ENCODE measurements around the gene KAZN.
"Not testable (repeated sequence)": the region's sequence is repeated elsewhere in the genome, so short reads cannot be mapped to it uniquely, and the experiment has no call there.

The KAZN gene

GRCh38 chr1:14961661-14962267 lies 363.3 kb downstream of the KAZN start (continued):
- TF ChIP-seq, protein P1, sequence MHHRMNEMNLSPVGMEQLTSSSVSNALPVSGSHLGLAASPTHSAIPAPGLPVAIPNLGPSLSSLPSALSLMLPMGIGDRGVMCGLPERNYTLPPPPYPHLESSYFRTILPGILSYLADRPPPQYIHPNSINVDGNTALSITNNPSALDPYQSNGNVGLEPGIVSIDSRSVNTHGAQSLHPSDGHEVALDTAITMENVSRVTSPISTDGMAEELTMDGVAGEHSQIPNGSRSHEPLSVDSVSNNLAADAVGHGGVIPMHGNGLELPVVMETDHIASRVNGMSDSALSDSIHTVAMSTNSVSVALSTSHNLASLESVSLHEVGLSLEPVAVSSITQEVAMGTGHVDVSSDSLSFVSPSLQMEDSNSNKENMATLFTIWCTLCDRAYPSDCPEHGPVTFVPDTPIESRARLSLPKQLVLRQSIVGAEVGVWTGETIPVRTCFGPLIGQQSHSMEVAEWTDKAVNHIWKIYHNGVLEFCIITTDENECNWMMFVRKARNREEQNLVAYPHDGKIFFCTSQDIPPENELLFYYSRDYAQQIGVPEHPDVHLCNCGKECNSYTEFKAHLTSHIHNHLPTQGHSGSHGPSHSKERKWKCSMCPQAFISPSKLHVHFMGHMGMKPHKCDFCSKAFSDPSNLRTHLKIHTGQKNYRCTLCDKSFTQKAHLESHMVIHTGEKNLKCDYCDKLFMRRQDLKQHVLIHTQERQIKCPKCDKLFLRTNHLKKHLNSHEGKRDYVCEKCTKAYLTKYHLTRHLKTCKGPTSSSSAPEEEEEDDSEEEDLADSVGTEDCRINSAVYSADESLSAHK (tag by site-specific recombination; IDR thresholded peaks at IDR 0.05) = no peak
- TF ChIP-seq ZFP3 (tag by site-specific recombination; IDR thresholded peaks at IDR 0.05; ENCODE audit: low read depth) = no peak

GRCh38 chr1:14962407-14962806 lies 363.9 kb downstream of the KAZN start:
- ChIA-PET CTCF (no interaction called here), POLR2A (no interaction called here)
- Histone ChIP-seq H3K36me3 (ENCODE audit: control insufficient read depth in 2 of 2, insufficient read depth in 1 of 2, low read length in 2 of 2) (peaks cover 0 to 62% of the 10 kb centered on the region in 2 experiments; a peak in 1 of 3 replicates), H3K9me3 (ENCODE audit: control insufficient read depth, insufficient read depth, low read depth, low read length) (no peaks in the 10 kb centered on the region), H3K27ac (ENCODE audit: extremely low read depth, low read depth, low read length) (no peak overlapping the region), H3K4me3 (ENCODE audit: low read depth, low read length) (no peak overlapping the region), H3K4me1 (ENCODE audit: control insufficient read depth, insufficient read depth, low read length) (no peaks in the 10 kb centered on the region)
- TF ChIP-seq ZNF24 (tag by site-specific recombination; IDR thresholded peaks at IDR 0.05) = no peak
- TF ChIP-seq ZNF658 (tag by site-specific recombination; IDR thresholded peaks at IDR 0.05) = no peak

GRCh38 chr1:14963791-14964710 lies 365.6 kb downstream of the KAZN start:
- peak; percentile 96 for TF ChIP-seq ZNF146 (tag by site-specific recombination; IDR thresholded peaks at IDR 0.05)
- not testable (repeated sequence) for H3K4me1 ChIP-seq (ENCODE audit: control insufficient read depth, insufficient read depth, low read length); H3K27ac ChIP-seq (ENCODE audit: extremely low read depth, low read depth, low read length); H3K4me3 ChIP-seq (ENCODE audit: low read depth, low read length); H3K9me3 ChIP-seq (ENCODE audit: control insufficient read depth, insufficient read depth, low read depth, low read length)
- H3K36me3 ChIP-seq (ENCODE audit: control insufficient read depth in 2 of 2, insufficient read depth in 1 of 2, low read length in 2 of 2) = peaks cover 0 to 64% of the 10 kb centered on the region in 2 experiments; a peak in 1 of 3 replicates
- ChIA-PET POLR2A (interaction anchor here (0.6 kb wide), 1 partner anchor 385 kb away, joined by 3 read pairs; no protein-coding TSS in a partner anchor), CTCF (interaction anchor here (0.7 to 1.6 kb wide), 3 partner anchors 59 to 263 kb away, joined by 3 to 7 read pairs (median 3); no protein-coding TSS in a partner anchor)

DNA sequence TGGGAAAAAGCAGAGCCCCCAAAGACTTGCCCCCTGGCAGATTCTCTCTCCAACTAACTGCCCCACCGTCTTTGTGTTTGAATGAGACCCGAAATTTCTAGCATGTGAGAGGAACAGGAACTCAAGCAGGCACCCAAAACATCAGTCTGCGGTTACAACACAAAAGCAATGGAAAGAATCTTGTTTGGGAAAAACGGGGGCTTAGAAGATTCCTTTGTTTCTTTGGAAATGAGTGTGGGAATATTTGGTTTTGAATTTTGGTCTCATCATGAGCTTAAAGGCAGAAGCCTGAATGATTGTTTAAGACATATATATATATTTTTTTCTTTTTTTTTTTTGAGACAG lies 366.2 kb downstream of the KAZN start:
- no peaks in the 10 kb centered on the region for H3K4me1 ChIP-seq (ENCODE audit: control insufficient read depth, insufficient read depth, low read length)
- CTCF ChIA-PET = interaction anchor here (0.7 to 1.6 kb wide), 3 partner anchors 58 to 264 kb away, joined by 3 to 7 read pairs (median 3); no protein-coding TSS in a partner anchor
- peaks cover 0 to 63% of the 10 kb centered on the region in 2 experiments; a peak in 1 of 3 replicates for H3K36me3 ChIP-seq (ENCODE audit: control insufficient read depth in 2 of 2, insufficient read depth in 1 of 2, low read length in 2 of 2)
- H3K4me3 ChIP-seq (ENCODE audit: low read depth, low read length) = no peak overlapping the region
- POLR2A ChIA-PET = interaction anchor here (0.6 kb wide), 1 partner anchor 385 kb away, joined by 3 read pairs; no protein-coding TSS in a partner anchor
- H3K9me3 ChIP-seq (ENCODE audit: control insufficient read depth, insufficient read depth, low read depth, low read length) = no peaks in the 10 kb centered on the region
- no peak overlapping the region for H3K27ac ChIP-seq (ENCODE audit: extremely low read depth, low read depth, low read length)
- no peak for TF ChIP-seq ZNF707 (tag by site-specific recombination; IDR thresholded peaks at IDR 0.05)
- no peak for TF ChIP-seq KLF7 (tag by site-specific recombination; IDR thresholded peaks at IDR 0.05; ENCODE audit: borderline replicate concordance)
- TF ChIP-seq ZNF155 (tag by site-specific recombination; IDR thresholded peaks at IDR 0.05) = no peak
- no peak for TF ChIP-seq MYNN (tag by site-specific recombination; IDR thresholded peaks at IDR 0.05; ENCODE audit: borderline replicate concordance)
- TF ChIP-seq TRIM28 (IDR thresholded peaks at IDR 0.05; ENCODE audit: borderline replicate concordance, low read length) = no peak
- TF ChIP-seq ZBTB26 (tag by site-specific recombination; optimal IDR thresholded peaks at IDR 0.05) = no peak
- no peak for TF ChIP-seq ZNF639 (tag by site-specific recombination; IDR thresholded peaks at IDR 0.05)
- TF ChIP-seq ZNF266 (tag by site-specific recombination; IDR thresholded peaks at IDR 0.05; ENCODE audit: low read depth) = no peak
- TF ChIP-seq ZNF692 (tag by site-specific recombination; IDR thresholded peaks at IDR 0.05) = no peak
- no peak for TF ChIP-seq ZNF121 (tag by site-specific recombination; IDR thresholded peaks at IDR 0.05)
- TF ChIP-seq ZNF610 (tag by site-specific recombination; IDR thresholded peaks at IDR 0.05; ENCODE audit: borderline replicate concordance) = no peak
- TF ChIP-seq ZNF521 (tag by site-specific recombination; IDR thresholded peaks at IDR 0.05) = no peak
- TF ChIP-seq BCL6B (tag by site-specific recombination; IDR thresholded peaks at IDR 0.05) = no peak
- no peak for TF ChIP-seq ZNF2 (tag by site-specific recombination; IDR thresholded peaks at IDR 0.05)
- no peak for TF ChIP-seq ZNF175 (tag by site-specific recombination; IDR thresholded peaks at IDR 0.05)

Data from HEK293 (cell line).